ENCODE results near the gene LRCH1. TPM values are rescaled to one million over a fixed set of nuclear protein-coding genes. Genes with fewer than 3 reads are reported as not detected.

LRCH1 gene
- total RNA-seq, 1 experiment from 2014 or later, result 11.7 TPM

- CTCF ChIA-PET, result interaction anchor here (0.7 to 1.5 kb wide), 3 partner anchors 31 to 169 kb away, joined by 3 to 9 read pairs (median 3); no protein-coding TSS in a partner anchor
- BruUV-seq (replicated peaks), result no TSS peak
- Mint-ChIP-seq H3K36me3 (ENCODE audit: insufficient read depth, unreplicated experiment) (peaks cover 30% of the 10 kb centered on the region), H3K27ac (ENCODE audit: unreplicated experiment) (peak overlapping the region; percentile 63), H3K4me1 (ENCODE audit: low read depth, unreplicated experiment) (no peaks in the 10 kb centered on the region), H3K4me3 (ENCODE audit: low read depth, unreplicated experiment) (peak overlapping the region; percentile 84), H3K9me3 (ENCODE audit: low read depth, unreplicated experiment) (no peaks in the 10 kb centered on the region), H3K27me3 (ENCODE audit: unreplicated experiment) (no peaks in the 10 kb centered on the region)
- TF ChIP-seq CTCF (IDR thresholded peaks at IDR 0.05; ENCODE audit: unreplicated experiment), result no peak
- DNase-seq, result no peak
- intact Hi-C loops (cut with micrococcal nuclease; ENCODE audit: unreplicated experiment), result loop anchor here (2.0 to 5.0 kb wide), 3 partner anchors 50 to 115 kb away; no protein-coding TSS in a partner anchor
Measured at GRCh38 chr13:46552303-46552682, 677 bp upstream of the LRCH1 start.

DNA sequence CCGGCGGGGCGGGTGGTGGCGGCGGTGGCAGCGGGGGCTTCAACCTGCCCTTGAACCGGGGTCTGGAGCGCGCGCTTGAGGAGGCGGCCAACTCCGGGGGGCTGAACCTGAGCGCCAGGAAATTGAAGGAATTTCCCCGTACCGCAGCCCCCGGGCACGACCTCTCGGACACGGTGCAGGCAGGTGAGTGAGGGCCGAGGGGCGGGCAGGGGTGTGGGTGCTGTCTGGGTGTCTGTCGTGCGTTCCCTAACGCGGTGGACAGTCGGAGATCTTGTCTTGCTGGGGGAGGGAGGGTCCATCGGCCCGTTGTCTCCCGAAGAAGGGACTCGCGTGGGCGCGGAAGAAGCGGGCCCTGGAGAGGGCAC lies 533 bp downstream of the LRCH1 start:
- H3K9me3 Mint-ChIP-seq (ENCODE audit: low read depth, unreplicated experiment), result no peaks in the 10 kb centered on the region
- no peaks in the 10 kb centered on the region for H3K4me1 Mint-ChIP-seq (ENCODE audit: low read depth, unreplicated experiment)
- CTCF ChIA-PET, result interaction anchor here (1.0 kb wide), 1 partner anchor 135 kb away, joined by 3 read pairs; no protein-coding TSS in a partner anchor
- BruUV-seq (replicated peaks), result no TSS peak
- peaks cover 30% of the 10 kb centered on the region for H3K36me3 Mint-ChIP-seq (ENCODE audit: insufficient read depth, unreplicated experiment)
- DNase-seq, result peak; percentile 6
- H3K27me3 Mint-ChIP-seq (ENCODE audit: unreplicated experiment), result no peaks in the 10 kb centered on the region
- no peak for TF ChIP-seq CTCF (IDR thresholded peaks at IDR 0.05; ENCODE audit: unreplicated experiment)
- no peak overlapping the region for H3K27ac Mint-ChIP-seq (ENCODE audit: unreplicated experiment)
- intact Hi-C loops (cut with micrococcal nuclease; ENCODE audit: unreplicated experiment), result loop anchor here (2.0 to 5.0 kb wide), 3 partner anchors 49 to 114 kb away; no protein-coding TSS in a partner anchor
- H3K4me3 Mint-ChIP-seq (ENCODE audit: low read depth, unreplicated experiment), result peak overlapping the region; percentile 84

DNA sequence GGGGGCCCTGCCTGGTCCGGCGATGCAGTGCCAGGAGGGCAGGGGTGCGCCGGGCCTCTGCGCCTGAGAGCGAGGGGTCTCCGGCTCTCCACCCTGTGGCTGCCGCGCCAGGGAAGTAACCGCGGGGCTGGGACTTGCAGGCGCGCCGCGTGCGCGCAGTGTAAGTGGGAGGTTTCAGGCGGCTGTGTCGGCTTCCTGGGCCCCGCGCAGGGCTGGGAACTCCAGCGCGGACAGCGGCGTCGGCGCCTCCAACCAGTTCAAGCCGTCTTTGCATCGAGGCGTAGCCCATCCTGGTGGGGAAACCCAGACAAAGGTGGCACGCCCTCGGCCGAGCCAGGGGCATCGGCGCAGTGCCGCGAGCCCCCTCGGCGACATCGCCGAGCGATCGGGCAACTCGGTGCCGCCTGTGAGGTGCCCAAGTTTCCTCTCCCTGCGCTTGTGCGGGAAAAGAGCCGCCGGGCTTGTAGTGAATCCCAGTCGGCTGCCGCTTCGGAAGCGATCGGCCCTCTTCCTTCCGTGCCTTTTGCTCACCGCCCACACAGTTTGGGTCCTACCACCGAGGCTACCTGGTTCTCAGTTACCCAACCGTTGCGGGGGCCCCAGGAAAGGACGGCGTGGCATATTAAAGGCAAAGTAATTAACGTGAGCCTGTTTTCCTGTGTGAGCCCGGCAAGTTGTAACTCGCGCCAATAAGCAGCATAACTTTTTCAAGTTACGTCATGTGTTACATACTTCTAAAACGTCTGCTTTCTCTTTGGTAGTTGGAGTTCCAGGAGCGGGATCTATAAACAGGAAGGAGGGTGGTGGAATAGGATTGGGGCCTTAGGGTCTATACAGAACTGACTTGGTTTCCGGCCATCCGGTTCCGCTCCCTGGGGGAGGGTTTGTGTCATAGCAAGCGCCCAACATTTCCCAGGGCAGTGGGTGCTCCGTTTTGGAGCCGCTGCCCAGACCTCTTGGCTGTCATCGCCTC lies 1.2 kb downstream of the LRCH1 start:
- H3K9me3 Mint-ChIP-seq (ENCODE audit: low read depth, unreplicated experiment), result no peaks in the 10 kb centered on the region
- H3K27me3 Mint-ChIP-seq (ENCODE audit: unreplicated experiment), result no peaks in the 10 kb centered on the region
- peak overlapping the region; percentile 56 for H3K27ac Mint-ChIP-seq (ENCODE audit: unreplicated experiment)
- BruUV-seq (replicated peaks), result TSS peak; percentile 95
- intact Hi-C loops (cut with micrococcal nuclease; ENCODE audit: unreplicated experiment), result loop anchor here (2.0 to 5.0 kb wide), 3 partner anchors 48 to 113 kb away; no protein-coding TSS in a partner anchor
- peak overlapping the region; percentile 84 for H3K4me3 Mint-ChIP-seq (ENCODE audit: low read depth, unreplicated experiment)
- peak; percentile 66 for DNase-seq
- no peak for TF ChIP-seq CTCF (IDR thresholded peaks at IDR 0.05; ENCODE audit: unreplicated experiment)
- peaks cover 30% of the 10 kb centered on the region for H3K36me3 Mint-ChIP-seq (ENCODE audit: insufficient read depth, unreplicated experiment)
- CTCF ChIA-PET, result interaction anchor here (1.0 kb wide), 1 partner anchor 134 kb away, joined by 3 read pairs; no protein-coding TSS in a partner anchor
- H3K4me1 Mint-ChIP-seq (ENCODE audit: low read depth, unreplicated experiment), result no peaks in the 10 kb centered on the region

DNA sequence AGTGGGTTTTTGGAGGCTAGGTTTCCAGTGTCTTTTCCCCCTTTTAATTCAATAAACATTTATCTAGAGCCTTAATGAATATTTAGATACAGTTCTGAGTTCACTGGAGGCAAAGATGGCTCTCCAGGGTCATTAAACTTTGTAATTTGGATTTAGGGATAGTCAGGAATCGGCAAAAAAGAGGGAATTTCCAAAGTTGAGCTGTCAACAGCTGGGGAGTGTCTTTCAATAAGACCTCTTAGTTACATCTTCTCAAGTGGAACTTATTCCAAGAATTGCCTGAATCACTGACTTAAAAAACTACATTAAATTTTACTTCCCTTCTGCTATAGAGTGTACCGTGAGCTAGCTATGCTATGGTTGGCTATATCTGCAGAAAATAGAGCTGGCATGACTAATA lies 2.0 kb downstream of the LRCH1 start:
- Mint-ChIP-seq H3K4me1 (ENCODE audit: low read depth, unreplicated experiment) (no peaks in the 10 kb centered on the region), H3K27me3 (ENCODE audit: unreplicated experiment) (no peaks in the 10 kb centered on the region), H3K27ac (ENCODE audit: unreplicated experiment) (peak overlapping the region; percentile 56), H3K9me3 (ENCODE audit: low read depth, unreplicated experiment) (no peaks in the 10 kb centered on the region), H3K4me3 (ENCODE audit: low read depth, unreplicated experiment) (peak overlapping the region; percentile 84), H3K36me3 (ENCODE audit: insufficient read depth, unreplicated experiment) (peaks cover 30% of the 10 kb centered on the region)
- BruUV-seq (replicated peaks), result no TSS peak
- no peak for DNase-seq
- no peak for TF ChIP-seq CTCF (IDR thresholded peaks at IDR 0.05; ENCODE audit: unreplicated experiment)
- intact Hi-C loops (cut with micrococcal nuclease; ENCODE audit: unreplicated experiment), result loop anchor here (5.0 kb wide), 2 partner anchors 47 to 112 kb away; no protein-coding TSS in a partner anchor
- CTCF ChIA-PET, result no interaction called here
